Renal cortical epithelial cell (primary cell): ENCODE measurements around the gene AATF. TPM values are rescaled to one million over a fixed set of nuclear protein-coding genes. Genes with fewer than 3 reads are reported as not detected.
A peak's percentile ranks its signal among the peaks of the same experiment; 100 is the strongest.

Source experiments
- DNase-seq: peaks from one replicate; pipeline ENCODE4 v3.0.0-alpha.2; 2011; ENCODE audit warnings: low read depth
- total RNA-seq: library from RNA; depleted of rRNA; stranded (reverse); fragments of >200 nt; gene quantifications from 2 replicates; pipeline ENCODE4 v1.2.3, GENCODE V29; 2014

Gene AATF
- total RNA-seq, 1 donor from 2014 or later, result 43.8 TPM

DNA sequence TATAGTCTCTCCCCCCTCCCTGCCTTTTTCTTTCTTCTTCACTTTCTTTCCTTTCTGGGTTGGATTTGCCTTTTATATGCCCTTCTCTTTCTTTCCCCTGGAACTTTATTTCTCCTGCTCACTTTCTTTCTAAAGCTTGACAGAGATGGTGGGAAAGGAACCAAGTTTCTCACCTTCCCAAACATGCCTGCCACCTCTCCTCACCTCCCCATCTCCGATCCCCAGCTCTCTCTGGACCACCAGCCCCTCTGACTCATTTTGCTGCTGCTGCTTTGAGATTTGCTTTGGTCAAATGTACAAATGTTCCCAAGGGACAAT lies 18.2 kb upstream of the AATF start:
- no peak for DNase-seq

DNA sequence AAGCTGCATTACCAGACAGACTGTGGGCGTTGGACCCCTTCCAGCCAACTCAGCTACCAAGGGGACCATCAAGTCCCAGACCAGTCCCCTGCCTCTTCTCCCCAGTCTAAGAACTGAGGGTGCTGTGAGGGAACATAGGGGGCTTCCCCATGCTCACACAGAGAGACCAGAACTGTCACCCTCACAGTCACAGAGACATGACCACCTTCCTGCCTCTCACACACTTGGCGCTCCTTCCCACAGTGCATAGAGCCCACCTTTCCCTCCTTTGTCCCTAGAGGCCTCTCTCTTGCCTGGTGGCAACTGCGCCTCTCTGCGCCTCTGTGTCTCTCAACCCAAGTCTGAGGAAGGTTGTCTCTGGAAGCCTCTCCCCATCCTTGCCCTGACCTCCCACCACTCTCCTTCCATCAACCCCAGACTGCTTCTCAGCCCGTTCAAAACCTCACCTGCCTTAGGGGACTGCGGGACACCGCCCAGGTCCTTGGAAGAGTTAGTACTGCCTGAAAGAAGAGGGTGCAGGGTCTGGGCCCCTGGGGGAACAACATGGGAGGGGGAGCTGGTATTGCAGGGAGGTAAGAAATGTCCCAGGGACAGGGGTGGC lies 17.6 kb upstream of the AATF start:
- no peak for DNase-seq

DNA sequence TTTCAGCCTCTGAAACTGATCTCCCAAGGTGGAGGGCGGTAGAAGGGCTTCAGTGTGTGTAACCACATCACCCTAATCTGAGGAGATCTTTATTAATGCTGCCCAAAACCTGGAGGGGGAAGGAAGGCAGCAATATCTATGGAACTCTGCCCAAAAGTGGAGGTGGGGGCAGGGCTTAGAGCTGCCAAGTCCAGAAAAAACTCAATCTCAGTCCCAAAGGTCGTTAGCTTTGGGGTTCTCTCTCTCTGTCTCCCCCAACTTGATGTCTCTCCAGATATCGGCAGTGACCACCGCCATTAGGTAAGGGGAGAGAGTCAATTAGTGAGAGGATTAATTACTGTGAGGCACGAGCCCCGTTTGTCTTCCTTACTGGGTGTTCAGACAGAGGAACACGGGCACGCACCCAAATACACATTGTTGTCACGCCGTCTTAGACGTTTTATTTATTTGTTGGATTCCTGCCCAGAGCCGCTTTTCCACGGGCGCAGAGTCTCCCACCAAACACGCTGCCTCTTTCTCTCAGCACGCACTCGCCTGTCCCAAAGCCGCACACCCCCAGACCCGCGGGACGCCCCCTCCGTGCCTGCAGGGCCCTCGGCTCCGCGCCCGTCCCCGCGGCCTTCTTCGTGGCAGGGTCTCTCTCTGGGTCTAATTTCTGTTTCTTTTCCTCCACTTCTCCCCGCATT lies 16.9 kb upstream of the AATF start:
- no peak for DNase-seq

DNA sequence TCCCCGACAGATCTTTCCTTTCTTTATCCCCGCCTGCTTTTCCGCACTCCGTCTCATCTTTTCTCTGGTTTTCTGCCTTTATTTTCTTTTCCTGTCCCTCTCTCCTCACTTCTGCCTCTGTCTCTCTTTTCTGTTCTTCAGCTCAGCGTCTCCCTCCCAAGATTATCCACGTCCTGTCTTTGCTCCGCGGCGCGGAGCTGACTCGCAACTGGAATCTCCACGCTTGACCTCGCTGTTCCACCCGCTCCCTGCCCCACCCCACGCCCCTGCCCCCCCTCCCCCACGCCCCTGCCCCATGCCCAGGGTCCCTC lies 16.4 kb upstream of the AATF start:
- DNase-seq, result no peak

DNA sequence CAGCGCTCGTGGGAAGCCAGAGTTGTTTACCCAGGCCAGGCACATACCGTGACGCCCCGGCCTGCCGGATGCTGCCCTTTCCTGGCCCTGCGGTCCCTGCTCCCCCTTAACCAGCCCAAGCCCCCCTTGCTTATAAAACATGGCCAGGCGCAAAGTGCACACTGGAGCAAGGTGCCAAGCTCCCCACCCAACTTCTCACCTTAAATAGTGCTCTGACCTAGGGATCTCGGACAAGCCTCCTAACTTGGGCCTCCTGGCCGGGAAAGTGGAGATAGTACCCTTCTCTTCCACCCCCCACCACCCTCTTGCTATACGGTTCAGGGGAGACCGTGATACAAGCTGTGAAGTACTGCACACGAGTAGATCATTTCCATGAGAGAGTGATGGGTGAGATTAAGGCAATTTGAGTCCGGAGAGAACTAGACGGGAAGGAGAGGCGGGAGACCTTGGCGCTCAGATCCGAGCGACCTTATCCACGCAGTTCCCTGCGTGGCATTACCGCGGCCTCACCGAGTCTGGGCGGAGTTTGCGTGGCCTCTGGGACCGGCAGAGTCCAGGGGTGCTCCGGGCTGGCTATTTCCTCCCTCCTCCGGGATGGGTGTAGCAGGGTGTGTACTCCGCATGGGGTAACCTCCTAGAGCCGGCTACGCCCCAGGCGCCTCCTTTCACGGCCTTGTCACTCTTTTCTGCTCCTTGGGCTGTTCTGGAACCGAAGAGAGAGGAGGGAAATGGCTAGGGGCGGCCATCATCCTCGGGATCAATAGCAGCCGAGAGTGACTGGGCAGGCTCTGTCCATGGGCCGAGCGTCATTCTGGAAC lies 15.9 kb upstream of the AATF start:
- DNase-seq, result no peak

DNA sequence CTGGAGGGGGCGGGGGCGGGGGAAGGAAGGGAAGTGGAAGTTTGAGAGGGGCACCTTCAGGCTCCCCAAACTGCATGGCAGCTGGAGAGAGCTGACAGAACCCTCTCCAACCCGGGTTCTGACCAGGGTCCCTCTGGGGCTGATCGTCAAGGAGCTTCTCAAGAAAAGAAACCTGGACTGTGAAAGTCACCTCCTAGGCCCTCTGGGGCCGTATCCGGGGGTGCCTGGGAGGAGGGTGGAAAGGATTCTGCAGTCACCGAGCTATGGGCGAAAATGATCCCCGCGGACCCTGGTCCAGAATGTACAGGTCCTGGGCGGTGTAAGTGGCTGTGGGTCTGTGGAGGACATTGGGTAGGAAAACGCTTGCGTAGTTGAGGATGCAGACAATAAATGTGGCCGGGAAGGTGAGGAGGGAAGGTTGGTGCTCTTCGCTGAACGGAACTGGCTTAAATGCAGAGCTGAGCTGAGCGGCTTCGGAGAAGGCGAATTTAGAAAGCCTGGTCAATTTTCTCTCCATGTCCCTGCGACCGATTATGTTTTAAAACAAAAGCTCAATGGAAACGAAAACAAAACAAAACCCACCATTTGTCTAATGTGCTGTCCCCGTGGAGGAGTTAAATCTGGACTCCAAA lies 15.1 kb upstream of the AATF start:
- DNase-seq, result no peak

DNA sequence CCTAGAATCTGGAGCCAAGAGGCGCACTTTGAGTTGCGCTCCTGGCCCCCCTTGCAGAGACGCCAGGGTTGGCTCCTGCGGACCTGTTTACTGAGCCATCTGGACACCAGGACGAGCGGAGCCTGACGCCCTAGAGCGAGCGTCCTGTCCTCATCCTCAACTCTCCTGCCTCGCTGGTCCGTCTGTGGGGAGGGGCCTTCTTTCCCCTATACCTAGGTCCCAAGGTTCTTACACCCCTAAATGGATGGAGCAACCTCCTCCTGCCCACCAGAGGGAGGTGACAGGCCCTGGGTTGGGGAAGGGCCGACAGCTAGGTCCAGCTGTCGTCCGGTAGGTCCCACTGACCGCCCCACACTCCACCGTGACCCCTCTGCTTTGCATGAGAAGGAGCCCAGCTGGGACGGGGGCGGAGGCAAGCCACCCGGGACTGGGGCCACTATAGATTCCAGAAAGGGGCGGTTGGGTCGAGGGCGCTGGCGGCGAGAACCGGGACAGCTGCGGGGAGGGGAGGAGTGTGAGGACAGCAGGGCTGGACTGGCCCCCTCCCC lies 14.5 kb upstream of the AATF start:
- DNase-seq, result no peak

DNA sequence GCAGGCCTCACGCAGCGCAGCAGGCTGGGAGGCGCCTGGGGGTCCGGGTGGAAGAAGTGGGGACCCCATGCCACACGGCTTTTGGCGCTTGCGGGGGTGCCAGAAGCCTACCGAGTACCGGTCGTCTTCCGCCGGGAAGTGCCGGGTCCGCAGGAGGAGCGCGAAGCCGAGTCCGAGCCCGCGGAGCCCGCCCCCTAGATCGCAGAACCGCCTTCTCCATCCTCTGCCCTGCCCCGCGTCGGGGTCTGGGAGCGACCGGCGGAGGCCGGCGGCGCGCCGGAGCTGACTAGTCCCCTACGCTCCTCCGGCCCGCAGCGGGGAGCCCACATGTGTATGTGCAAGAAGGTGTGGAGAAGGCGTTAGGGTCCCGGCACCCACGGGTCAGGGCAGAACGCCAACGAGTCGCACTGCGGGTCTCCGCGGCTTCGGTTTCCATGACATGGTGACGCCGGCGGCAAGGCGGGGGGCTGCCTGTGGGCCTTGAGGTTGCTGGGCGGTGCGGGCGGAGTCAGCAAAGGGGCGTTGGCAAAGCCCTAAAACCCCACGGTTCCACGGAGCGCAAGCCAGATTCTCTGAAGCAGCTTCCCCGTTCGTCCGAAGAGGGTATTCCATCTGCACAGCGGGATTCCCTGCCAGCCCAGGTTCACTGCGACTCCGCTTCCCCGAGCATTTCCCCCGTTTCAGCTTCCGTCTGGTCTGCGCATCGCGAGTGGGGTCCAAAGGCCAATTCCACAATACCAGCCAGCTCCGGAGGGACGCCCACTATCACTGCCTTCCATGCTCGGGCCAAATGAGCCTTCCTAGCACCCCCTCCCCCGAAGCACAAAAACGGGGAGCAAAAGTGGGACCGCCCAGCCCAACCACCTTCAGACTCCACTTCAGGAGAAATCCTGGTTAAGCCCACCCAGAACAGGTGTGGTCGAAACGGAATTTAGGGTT lies 13.8 kb upstream of the AATF start:
- no peak for DNase-seq

DNA sequence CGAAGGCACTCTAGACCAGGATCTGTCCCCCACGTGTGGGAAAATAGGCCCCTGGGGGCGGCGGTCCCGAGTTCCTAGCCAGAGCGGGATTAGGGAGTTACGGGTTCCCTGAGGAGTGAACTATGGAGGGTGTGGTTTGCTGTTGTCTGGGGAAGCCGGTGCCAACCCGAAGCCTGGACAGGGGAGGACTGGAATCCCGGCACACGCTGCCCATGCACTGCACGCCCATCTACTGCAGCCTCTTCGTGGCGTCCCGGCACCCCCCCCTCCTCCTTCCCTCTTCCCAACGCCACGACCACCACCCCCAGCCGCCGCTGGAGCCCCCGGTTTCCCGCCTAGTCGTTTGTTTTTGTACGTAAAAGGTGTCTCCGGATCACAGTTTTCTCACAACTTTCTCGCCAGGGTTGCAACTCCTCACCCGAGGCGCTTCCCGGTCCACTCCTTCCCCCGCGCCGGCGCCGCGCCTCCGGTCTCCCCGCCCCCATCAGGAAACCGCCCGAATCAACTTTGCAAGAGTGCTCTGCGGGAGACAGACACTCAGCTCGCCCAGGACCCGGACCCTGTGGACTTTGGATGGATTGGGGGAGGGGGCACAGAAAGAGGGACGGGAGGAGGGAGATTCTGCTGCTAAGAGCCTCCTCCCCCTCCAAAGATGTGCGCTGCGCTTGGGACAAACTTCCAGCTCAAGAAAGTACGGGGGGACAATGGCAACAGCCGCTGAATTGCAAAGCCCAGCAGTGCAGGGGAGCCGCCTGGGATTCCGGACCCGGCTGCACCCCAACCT lies 12.9 kb upstream of the AATF start:
- peak; percentile 65 for DNase-seq

DNA sequence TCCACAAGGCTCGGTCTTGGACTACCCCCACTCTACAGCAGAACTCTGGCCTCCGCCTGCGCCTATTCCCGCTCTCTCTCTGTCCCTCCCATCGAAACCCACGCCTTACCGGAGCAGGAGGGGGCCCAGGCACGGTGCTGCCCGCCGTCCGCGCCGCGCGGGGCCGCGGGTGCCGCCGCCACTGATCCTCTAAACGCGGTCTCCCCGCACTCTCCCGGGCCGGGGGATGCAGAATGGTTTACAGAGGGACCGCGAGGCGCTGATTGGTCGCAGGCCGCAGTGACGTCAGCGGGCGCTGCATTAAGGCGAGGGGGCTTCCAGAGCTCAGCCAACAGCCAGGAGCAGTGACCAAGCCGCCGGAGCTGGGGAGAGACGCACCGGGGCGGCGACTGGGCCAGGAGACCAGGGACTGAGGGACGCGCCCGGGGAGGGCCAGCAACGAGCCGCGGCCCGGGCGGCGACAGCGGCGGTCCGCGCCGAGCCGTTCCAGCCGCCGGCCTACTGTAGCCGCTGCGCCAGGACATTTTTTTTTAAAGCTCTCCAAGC lies 12.2 kb upstream of the AATF start:
- DNase-seq, result no peak

DNA sequence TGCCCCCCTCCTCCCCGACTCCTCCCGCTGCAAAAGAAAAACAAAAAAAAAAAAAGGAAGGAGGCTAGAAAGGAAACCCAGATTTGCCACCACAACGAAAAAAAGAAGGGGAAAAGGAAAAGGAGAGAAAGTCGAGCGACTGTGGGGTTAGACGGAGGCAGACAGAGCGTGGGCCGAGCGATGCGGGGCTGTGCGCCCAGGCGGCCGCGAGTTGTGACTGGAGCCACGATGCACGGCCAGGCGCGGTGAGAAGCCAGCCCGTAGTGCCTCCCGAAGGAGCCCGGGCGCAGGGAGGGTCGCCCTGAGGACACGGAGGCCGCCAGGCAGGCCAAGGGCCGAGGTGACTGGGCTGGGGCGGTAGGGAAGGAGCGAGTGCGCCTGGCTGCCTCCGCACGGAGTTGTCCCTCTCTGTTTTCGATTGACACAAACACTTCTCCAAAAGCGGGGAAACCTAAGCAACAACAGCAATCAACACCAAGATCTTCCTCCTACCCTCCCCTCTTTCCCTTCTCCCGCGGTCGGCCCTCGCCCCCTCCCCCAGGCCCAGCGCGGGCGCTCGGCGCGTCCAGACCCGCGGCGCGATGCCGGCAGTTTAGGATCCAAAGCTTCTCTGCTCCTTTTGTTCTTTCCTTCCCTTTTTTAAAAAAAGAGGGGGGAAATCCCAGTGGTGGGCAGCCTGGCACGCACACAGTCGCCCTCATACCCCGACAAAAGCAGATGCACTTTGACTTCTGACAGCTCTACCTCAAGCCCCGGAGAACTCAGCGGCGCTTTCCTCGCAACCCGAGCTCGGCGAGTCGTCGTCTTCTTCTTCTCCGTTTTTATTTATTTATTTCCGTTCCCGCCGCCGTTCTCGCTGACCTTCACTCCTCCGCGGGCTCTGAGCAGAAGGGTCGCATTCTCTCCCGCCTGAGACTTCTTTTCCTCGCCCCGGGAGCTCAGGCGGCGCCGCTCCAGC lies 11.5 kb upstream of the AATF start, which contains the start of gene LHX1:
Gene LHX1, plus strand, starts transcription at position 475 of the 958 bp plus-strand sequence. CDS start 723 bp downstream, outside the sequence.
- no peak for DNase-seq

DNA sequence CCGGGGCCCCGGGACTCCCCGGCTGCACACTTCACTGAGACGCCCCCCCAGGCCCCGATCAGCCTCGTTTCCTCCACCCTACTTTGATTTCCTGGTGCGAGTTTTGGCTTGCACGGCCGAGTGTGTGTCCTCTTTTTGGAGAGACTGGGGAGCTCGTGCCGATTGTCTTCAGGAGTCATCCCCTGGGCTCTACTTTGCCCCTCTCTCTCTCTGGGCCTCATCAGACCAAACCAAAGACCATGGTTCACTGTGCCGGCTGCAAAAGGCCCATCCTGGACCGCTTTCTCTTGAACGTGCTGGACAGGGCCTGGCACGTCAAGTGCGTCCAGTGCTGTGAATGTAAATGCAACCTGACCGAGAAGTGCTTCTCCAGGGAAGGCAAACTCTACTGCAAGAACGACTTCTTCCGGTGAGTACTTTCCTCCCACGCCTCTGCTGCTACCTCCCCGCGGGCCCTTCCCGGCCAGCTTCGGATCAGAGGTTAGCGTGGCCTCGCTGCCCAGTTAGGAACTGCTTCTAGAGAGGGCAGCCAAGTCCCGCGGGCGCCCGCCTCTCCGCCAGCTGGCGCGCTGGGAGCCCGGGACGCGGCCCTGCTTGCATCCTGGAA lies 10.7 kb upstream of the AATF start:
- peak; percentile 75 for DNase-seq

DNA sequence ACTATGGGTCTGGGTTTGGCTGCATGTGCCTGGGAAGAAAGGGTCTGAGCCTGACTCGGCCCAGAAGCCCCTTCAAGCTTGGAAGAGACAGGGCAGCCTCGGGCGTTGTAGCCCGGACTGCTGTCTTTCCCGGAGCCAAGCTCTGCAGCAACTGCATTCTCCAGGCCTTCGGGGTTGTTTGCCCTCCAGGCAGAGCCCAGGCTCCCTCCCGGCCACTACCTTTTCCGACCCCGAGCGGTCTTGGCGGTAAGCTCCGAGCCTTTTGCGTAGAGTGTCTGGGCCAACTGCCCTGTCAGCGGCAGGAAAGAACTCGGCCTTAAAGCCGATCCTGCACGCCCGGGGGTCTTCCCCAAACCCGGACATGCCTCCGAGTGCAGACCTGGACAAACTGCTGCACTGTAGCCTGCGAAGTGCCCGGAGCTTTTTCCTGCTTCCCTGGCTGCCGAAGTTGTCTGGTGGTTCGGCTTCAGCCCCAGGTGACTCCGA lies 10.1 kb upstream of the AATF start:
- no peak for DNase-seq

DNA sequence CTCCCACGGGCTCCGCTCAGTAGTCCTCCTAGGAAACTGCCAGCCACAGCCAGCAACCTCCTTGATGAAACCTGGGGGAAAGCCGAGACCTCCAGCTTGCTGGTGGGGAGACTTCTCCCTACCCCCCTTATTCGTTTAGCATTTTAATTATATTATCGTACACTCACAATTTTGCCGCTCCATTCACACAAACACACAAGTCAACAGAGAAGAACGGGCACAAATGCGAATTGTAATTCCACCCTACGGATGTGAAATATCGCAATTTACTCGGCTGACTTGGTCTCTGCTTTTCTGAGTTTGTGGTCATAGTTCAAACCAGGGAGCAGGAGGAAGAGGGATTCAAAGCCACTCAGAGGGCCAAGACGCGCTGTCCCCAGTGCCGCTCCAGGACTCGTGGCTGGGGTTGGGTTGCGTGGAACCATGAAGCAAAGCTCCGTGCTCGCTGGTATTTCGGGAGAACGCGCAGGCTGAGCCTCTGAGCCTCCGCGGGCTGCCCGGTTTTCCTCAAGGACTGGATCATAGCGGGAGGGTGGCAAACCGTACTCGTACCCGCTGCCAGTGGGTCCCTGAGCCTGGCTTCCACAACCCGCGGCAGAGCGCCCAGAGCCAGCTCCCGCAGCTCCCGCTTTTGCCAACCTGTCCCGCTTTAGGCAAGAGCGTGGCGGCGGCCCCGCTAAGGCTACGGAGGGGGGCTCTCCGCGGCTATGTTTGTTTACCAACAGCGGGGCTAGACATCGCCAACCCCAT lies 9.5 kb upstream of the AATF start:
- DNase-seq, result no peak

DNA sequence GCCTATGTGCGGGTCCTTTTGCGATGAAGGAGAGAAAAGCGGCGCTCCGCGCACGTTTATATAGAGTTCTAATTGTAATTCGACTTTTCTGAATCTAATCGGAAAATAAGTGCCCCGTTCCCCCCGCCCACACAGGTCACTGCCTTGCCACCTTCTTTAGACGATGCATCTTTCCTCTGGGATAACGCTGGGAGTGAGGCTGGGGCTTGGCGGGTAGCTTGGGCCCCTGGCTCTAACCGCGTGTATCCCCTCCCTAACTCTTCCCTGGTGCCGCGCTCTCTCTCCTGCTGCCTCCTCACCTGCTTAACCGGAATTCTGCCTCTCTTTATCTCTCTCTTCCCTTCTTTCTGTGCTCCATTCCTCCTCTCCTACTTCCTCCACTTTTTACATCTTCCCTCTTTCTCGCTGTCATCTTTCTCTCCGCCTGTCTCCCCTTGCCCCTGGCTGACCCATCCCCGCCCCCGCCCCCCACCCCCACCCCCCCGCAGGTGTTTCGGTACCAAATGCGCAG lies 8.9 kb upstream of the AATF start:
- DNase-seq, result no peak

DNA sequence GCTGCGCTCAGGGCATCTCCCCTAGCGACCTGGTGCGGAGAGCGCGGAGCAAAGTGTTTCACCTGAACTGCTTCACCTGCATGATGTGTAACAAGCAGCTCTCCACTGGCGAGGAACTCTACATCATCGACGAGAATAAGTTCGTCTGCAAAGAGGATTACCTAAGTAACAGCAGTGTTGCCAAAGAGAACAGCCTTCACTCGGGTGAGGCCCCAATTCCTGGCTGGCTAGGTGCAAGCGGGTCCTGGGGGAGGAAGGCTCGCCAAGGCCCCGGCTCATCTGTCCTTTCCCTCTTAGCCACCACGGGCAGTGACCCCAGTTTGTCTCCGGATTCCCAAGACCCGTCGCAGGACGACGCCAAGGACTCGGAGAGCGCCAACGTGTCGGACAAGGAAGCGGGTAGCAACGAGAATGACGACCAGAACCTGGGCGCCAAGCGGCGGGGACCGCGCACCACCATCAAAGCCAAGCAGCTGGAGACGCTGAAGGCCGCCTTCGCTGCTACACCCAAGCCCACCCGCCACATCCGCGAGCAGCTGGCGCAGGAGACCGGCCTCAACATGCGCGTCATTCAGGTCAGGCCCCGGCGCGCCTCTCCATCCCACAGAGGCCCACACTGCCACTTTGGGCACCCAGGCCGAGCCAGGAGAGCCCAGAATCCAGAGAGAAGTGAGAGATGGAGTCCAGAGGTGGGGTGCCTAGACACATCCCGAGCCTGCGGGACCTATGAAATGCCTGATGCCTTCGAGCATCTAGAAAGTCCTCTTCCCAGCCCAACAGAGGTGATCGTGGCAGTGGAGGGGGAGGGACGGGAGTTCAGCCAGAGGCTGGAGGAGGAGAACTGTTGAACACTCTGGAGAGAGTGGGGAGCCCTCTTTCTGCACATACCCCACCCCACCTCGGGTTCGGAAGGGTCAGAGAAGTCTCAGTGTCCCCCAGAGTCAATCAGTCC lies 8.2 kb upstream of the AATF start:
- no peak for DNase-seq
